ENCODE data around the gene ARID4B. TPM values are rescaled to one million over a fixed set of nuclear protein-coding genes. Genes with fewer than 3 reads are reported as not detected.

ARID4B gene
- total RNA-seq, 1 experiment from 2014 or later: 34.0 TPM

GRCh38 chr1:235351898-235352297, 23.9 kb upstream of the ARID4B start:
- no CpG with 5 or more reads among the region's 3 CpGs for WGBS (ENCODE audit: extremely low coverage, insufficient read length, low lambda C conversion rate)
- Histone ChIP-seq H3T11ph (ENCODE audit: low read length) (no peak overlapping the region), H2AK5ac (ENCODE audit: insufficient read length, low read length) (no peak overlapping the region), H3K4ac (ENCODE audit: low read depth, low read length) (no peak overlapping the region), H4K5ac (ENCODE audit: insufficient read length, low read depth, low read length) (no peak overlapping the region), H2BK20ac (ENCODE audit: low read depth, low read length, poor library complexity, severe bottlenecking) (no peak overlapping the region), H3K4me2 (ENCODE audit: insufficient read depth, insufficient read length, low read length) (no peak overlapping the region), H3K79me1 (ENCODE audit: insufficient read depth, low read depth, low read length, poor library complexity, severe bottlenecking) (no peaks in the 10 kb centered on the region), H3K23ac (ENCODE audit: insufficient read length, low read depth, low read length) (no peak overlapping the region), H3K27ac (ENCODE audit: insufficient read length, low read depth, low read length) (no peak overlapping the region), H4K91ac (ENCODE audit: insufficient read length, low read depth, low read length) (no peak overlapping the region), H3K18ac (ENCODE audit: insufficient read length, low read depth, low read length) (no peak overlapping the region), H3K14ac (ENCODE audit: insufficient read depth, low read length) (no peak overlapping the region), H4K8ac (replicated peaks; ENCODE audit: insufficient read length, low read depth, low read length) (no peak overlapping the region), H4K20me1 (ENCODE audit: control insufficient read depth, insufficient read depth, insufficient read length) (no peaks in the 10 kb centered on the region), H3K79me2 (ENCODE audit: insufficient read depth, low read length) (no peaks in the 10 kb centered on the region), H2BK12ac (ENCODE audit: insufficient read length, low read depth, low read length) (no peak overlapping the region), H3K27me3 (ENCODE audit: insufficient read depth, low read length) (no peaks in the 10 kb centered on the region), H2BK5ac (ENCODE audit: insufficient read length, low read length) (no peak overlapping the region), H2BK15ac (ENCODE audit: low read depth, low read length) (no peak overlapping the region), H3K9ac (ENCODE audit: extremely low read depth, insufficient read length, low read length) (no peak overlapping the region), H3K9me3 (ENCODE audit: control insufficient read depth, low read depth, low read length) (no peaks in the 10 kb centered on the region), H3K4me1 (ENCODE audit: insufficient read depth, low read length) (no peaks in the 10 kb centered on the region), H3K56ac (ENCODE audit: insufficient read length, low read depth, low read length) (no peak overlapping the region), H2BK120ac (ENCODE audit: low read depth, low read length, poor library complexity, severe bottlenecking) (no peak overlapping the region), H2AFZ (ENCODE audit: low read length) (no peak overlapping the region), H3K23me2 (ENCODE audit: insufficient read length, low read depth, low read length, poor library complexity, severe bottlenecking) (no peaks in the 10 kb centered on the region)
- Mint-ChIP-seq H3K4me3 (no peak overlapping the region), H3K27me3 (ENCODE audit: low read depth) (no peaks in the 10 kb centered on the region), H3K27ac (peak overlapping the region in 1 of 3 experiments; percentile 17; a peak in 1 of 7 replicates), H3K4me1 (peaks cover 0 to 2% of the 10 kb centered on the region in 2 experiments; a peak in 2 of 4 replicates), H3K36me3 (ENCODE audit: insufficient read depth in 1 of 3, low read depth in 3 of 3) (peaks cover 0 to under 1% (median 0%) of the 10 kb centered on the region in 3 experiments; a peak in 1 of 7 replicates), H3K9me3 (no peaks in the 10 kb centered on the region)
- DNase-seq: no peak
- no peak for TF ChIP-seq CTCF (conservative IDR thresholded peaks at IDR 0.05)

Data from H9 (cell line).